ENCODE results near the gene TOE1. TPM values are rescaled to one million over a fixed set of nuclear protein-coding genes. Genes with fewer than 3 reads are reported as not detected.

TOE1 gene
- 15.3 and 15.7 TPM in 2 replicates for total RNA-seq

GRCh38 chr1:45339789-45340558, at the start of gene TOE1, which contains the start of gene MUTYH:
TOE1 (plus strand) TSS chr1:45340170; CDS start chr1:45340253, 83 bp downstream.
MUTYH (minus strand) TSS chr1:45340440; CDS start chr1:45334505, 5,935 bp downstream.

GRCh38 chr1:45326627-45327623, 13.0 kb upstream of the TOE1 start, which contains the start of gene HPDL:
HPDL (plus strand) TSS chr1:45326895; CDS start chr1:45327149, 254 bp downstream.

Other genes starting within 250 kb of the TOE1 start
- 7.5 and 10.1 TPM in 2 replicates for gene ZSWIM5, start 133.6 kb upstream of the TOE1 start, total RNA-seq
- 0.54 and 0.77 TPM in 2 replicates for gene HPDL, start 13.3 kb upstream of the TOE1 start, total RNA-seq
- gene MUTYH, start 270 bp downstream of the TOE1 start, total RNA-seq = 7.4 and 12.3 TPM in 2 replicates
- 5.3 and 5.6 TPM in 2 replicates for gene TESK2, start 151.0 kb downstream of the TOE1 start, total RNA-seq
- 0.22 and 0.26 TPM in 2 replicates for gene CCDC163, start 159.9 kb downstream of the TOE1 start, total RNA-seq
- 0.87 and 1.1 TPM in 2 replicates for gene MMACHC, start 160.1 kb downstream of the TOE1 start, total RNA-seq
- 667 and 813 TPM in 2 replicates for gene PRDX1, start 181.7 kb downstream of the TOE1 start, total RNA-seq
- 180 and 198 TPM in 2 replicates for gene AKR1A1, start 210.7 kb downstream of the TOE1 start, total RNA-seq
- gene NASP, start 243.9 kb downstream of the TOE1 start, total RNA-seq = 64.8 and 78.0 TPM in 2 replicates

Measured in dermis lymphatic vessel endothelial cell (primary cell).